Breast epithelium (tissue), 3 donors: ENCODE results near the gene TP53I13.

Experiments
- CTCF ChIP-seq, 3 donors: fragments of 450-650 bp; IDR thresholded peaks; one replicate each; pipeline ENCODE4 v1.5.1; 2016 to 2017; ENCODE audit warnings: antibody characterized with exemption in 3 of 3, mild to moderate bottlenecking in 3 of 3, moderate library complexity in 3 of 3
- POLR2A ChIP-seq: fragments of 450-650 bp; IDR thresholded peaks from one replicate; pipeline ENCODE4 v1.6.1; 2016; ENCODE audit warnings: antibody characterized with exemption, mild to moderate bottlenecking, moderate library complexity

- no peak for TF ChIP-seq CTCF (IDR thresholded peaks at IDR 0.05)
- no peak for TF ChIP-seq POLR2A
Measured at GRCh38 chr17:29620271-29620670, 51.8 kb downstream of the TP53I13 start.
